ENCODE measurements around the gene SPEM3.

The SPEM3 gene

GRCh38 chr17:7391307-7391706 lies 37.4 kb upstream of the SPEM3 start:
- H3K9ac ChIP-seq (ENCODE audit: low read depth, low read length) = no peak overlapping the region
- H3K4me1 ChIP-seq (ENCODE audit: control insufficient read depth, insufficient read depth, low read length) = peaks cover 10% of the 10 kb centered on the region
- H3K27me3 ChIP-seq (ENCODE audit: control insufficient read depth, insufficient read depth, low read length) = no peaks in the 10 kb centered on the region
- H3K36me3 ChIP-seq (ENCODE audit: insufficient read depth, low read length) = peaks cover 50% of the 10 kb centered on the region
- H3K4me2 ChIP-seq (ENCODE audit: low read length) = no peak overlapping the region
- H3K9me3 ChIP-seq (replicated peaks; ENCODE audit: low read length) = no peaks in the 10 kb centered on the region
- H3K4me3 ChIP-seq (ENCODE audit: low read length) = no peak overlapping the region

- H3K4me1 ChIP-seq (ENCODE audit: control insufficient read depth, insufficient read depth, low read length) = peaks cover 10% of the 10 kb centered on the region
- peak overlapping the region; percentile 76 for H3K4me3 ChIP-seq (ENCODE audit: low read length)
- no peaks in the 10 kb centered on the region for H3K27me3 ChIP-seq (ENCODE audit: control insufficient read depth, insufficient read depth, low read length)
- peak overlapping the region; percentile 86 for H3K9ac ChIP-seq (ENCODE audit: low read depth, low read length)
- H3K36me3 ChIP-seq (ENCODE audit: insufficient read depth, low read length) = peaks cover 48% of the 10 kb centered on the region
- peak overlapping the region; percentile 95 for H3K4me2 ChIP-seq (ENCODE audit: low read length)
- H3K9me3 ChIP-seq (replicated peaks; ENCODE audit: low read length) = no peaks in the 10 kb centered on the region
These were observed 35.7 kb upstream of the SPEM3 start for GRCh38 chr17:7392696-7393612.

DNA sequence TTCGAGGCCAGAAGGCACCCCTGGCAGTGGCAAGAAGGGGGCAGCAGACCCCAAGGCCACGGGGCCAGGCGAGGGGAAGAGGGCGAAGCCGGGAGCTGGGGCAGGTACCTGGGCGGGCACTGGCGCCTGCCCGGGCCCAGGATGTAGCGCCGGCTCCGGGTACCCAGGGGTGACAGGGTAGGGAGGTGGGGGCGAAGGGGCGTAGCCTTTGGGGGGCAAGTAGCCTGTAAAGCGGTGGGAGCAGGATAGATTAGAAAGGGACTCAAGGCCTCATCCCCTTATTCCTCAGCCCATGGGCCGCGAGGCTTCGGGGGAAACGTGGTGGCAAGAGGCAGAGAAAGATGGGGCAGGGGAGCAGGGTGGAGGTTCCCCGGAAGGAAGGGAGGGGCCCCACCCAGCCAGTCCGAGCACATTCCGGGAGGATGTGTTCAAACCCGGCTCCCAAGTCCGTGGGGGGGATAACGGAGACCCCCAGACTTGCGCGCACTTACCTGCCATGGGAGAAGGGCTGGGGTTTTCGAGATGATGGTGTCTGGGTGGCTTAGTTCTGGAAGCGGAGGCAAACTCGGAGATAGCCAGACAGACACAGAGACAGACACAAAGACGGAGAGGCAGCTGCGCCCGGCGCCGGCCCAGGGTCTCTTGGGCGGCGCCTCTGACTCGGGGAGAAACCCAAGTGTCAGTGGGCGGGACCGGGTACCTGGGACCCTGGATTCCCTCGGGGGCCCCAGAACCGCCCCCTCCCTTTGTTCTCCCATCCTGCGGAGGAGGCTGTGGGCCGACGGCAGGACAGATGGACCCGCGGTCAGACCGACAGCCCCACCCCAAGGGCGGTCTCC lies 34.8 kb upstream of the SPEM3 start:
- Histone ChIP-seq H3K4me1 (ENCODE audit: control insufficient read depth, insufficient read depth, low read length) (peaks cover 10% of the 10 kb centered on the region), H3K4me2 (ENCODE audit: low read length) (peak overlapping the region; percentile 95), H3K4me3 (ENCODE audit: low read length) (peak overlapping the region; percentile 76), H3K36me3 (ENCODE audit: insufficient read depth, low read length) (peaks cover 39% of the 10 kb centered on the region), H3K9ac (ENCODE audit: low read depth, low read length) (peak overlapping the region; percentile 86), H3K27me3 (ENCODE audit: control insufficient read depth, insufficient read depth, low read length) (no peaks in the 10 kb centered on the region), H3K9me3 (replicated peaks; ENCODE audit: low read length) (no peaks in the 10 kb centered on the region)

GRCh38 chr17:7394452-7395191 lies 34.0 kb upstream of the SPEM3 start, which contains the start of gene PLSCR3:
PLSCR3 (minus strand) TSS chr17:7394525; CDS start chr17:7394110, 415 bp downstream.
- Histone ChIP-seq H3K27me3 (ENCODE audit: control insufficient read depth, insufficient read depth, low read length) (no peaks in the 10 kb centered on the region), H3K4me3 (ENCODE audit: low read length) (peak within 1 kb of the TSS; percentile 76)

DNA sequence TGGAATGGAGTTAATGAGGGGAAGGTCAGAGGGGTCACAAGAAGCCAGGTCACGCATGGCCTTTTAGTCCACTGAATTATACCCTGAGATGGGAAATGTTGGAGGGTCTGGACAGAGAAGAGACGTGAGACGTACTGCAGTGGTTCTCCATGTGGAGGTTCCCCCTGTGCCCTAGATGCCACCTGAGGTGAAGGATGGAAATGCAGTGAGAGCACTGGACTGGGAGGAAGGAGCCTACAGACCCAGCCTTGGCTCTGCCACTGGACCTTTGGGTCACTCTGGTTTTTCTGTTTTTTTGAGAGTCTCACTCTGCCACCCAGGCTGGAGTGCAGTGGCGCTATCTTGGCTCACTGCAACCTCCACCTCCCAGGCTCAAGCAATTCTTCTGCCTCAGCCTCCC lies 32.5 kb upstream of the SPEM3 start:
- Histone ChIP-seq H3K4me2 (ENCODE audit: low read length) (no peak overlapping the region), H3K36me3 (ENCODE audit: insufficient read depth, low read length) (peaks cover 16% of the 10 kb centered on the region), H3K4me1 (ENCODE audit: control insufficient read depth, insufficient read depth, low read length) (peaks cover 14% of the 10 kb centered on the region), H3K27me3 (ENCODE audit: control insufficient read depth, insufficient read depth, low read length) (no peaks in the 10 kb centered on the region), H3K4me3 (ENCODE audit: low read length) (no peak overlapping the region), H3K9me3 (replicated peaks; ENCODE audit: low read length) (no peaks in the 10 kb centered on the region), H3K9ac (ENCODE audit: low read depth, low read length) (no peak overlapping the region)

More at GRCh38 chr17:7394452-7395191, 34.0 kb upstream of the SPEM3 start, which contains the start of gene PLSCR3:
- peak within 1 kb of the TSS; percentile 86 for H3K9ac ChIP-seq (ENCODE audit: low read depth, low read length)
- H3K9me3 ChIP-seq (replicated peaks; ENCODE audit: low read length) = no peaks in the 10 kb centered on the region
- peaks cover 10% of the 10 kb centered on the region for H3K4me1 ChIP-seq (ENCODE audit: control insufficient read depth, insufficient read depth, low read length)
- peaks cover 31% of the 10 kb centered on the region for H3K36me3 ChIP-seq (ENCODE audit: insufficient read depth, low read length)
- peak within 1 kb of the TSS; percentile 95 for H3K4me2 ChIP-seq (ENCODE audit: low read length)

DNA sequence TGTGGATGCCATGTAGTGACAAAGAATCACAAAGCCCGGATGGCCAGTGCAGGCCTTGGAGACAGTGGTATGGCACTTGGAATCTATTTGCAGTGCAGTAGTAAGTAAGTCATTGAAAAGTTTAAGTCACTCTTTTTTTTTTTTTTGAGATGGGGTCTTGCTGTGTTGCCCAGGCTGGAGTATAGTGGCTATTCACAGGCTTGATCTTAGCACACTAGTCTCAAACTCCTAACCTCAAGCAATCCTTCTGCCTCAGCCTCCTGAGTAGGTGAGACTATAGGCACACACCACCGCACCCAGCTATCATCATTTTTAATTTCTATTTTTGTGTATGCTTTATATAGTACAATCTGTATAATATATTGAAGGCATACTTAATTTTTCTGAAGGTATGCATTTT lies 30.0 kb upstream of the SPEM3 start:
- no peak overlapping the region for H3K4me3 ChIP-seq (ENCODE audit: low read length)
- peaks cover 16% of the 10 kb centered on the region for H3K4me1 ChIP-seq (ENCODE audit: control insufficient read depth, insufficient read depth, low read length)
- no peaks in the 10 kb centered on the region for H3K9me3 ChIP-seq (replicated peaks; ENCODE audit: low read length)
- H3K27me3 ChIP-seq (ENCODE audit: control insufficient read depth, insufficient read depth, low read length) = no peaks in the 10 kb centered on the region
- no peaks in the 10 kb centered on the region for H3K36me3 ChIP-seq (ENCODE audit: insufficient read depth, low read length)
- no peak overlapping the region for H3K4me2 ChIP-seq (ENCODE audit: low read length)
- no peak overlapping the region for H3K9ac ChIP-seq (ENCODE audit: low read depth, low read length)

DNA sequence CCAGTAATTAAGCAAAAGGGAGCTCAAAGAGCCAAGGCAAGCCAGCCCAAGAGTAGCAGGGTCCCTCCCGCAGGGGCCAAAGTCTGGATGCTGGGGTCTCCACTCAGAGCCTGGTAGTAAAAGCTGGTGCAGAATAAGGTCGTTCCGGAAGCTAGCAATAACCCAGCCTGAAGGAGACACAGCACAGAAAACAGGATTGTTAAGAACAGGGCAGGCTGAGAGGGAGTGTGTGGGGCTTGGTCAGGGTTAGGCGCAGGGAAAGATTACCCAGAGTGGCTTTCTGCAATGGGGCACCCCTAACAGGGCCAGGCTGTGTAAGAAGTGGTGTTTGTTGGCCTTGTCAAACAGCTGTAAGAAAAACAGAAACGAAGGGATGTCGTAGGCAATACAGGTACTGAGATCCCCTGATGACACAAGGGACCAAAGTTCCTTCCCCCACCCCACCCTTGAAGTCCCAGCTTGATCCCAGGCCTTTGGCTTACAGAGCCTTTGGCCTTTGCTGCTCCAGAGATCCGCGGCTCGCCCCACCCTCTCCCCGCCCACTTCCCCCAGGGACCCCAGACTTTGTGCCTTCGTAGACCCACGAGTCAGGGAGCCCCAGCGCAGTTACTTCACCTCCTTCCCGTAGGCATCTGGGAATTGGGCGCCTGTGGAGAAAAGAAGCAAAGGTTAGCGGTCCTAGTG lies 25.5 kb upstream of the SPEM3 start:
- H3K36me3 ChIP-seq (ENCODE audit: insufficient read depth, low read length) = no peaks in the 10 kb centered on the region
- H3K4me2 ChIP-seq (ENCODE audit: low read length) = peak overlapping the region; percentile 97
- peak overlapping the region; percentile 76 for H3K9ac ChIP-seq (ENCODE audit: low read depth, low read length)
- H3K4me1 ChIP-seq (ENCODE audit: control insufficient read depth, insufficient read depth, low read length) = peaks cover 21% of the 10 kb centered on the region
- no peaks in the 10 kb centered on the region for H3K27me3 ChIP-seq (ENCODE audit: control insufficient read depth, insufficient read depth, low read length)
- no peaks in the 10 kb centered on the region for H3K9me3 ChIP-seq (replicated peaks; ENCODE audit: low read length)
- peak overlapping the region; percentile 89 for H3K4me3 ChIP-seq (ENCODE audit: low read length)

DNA sequence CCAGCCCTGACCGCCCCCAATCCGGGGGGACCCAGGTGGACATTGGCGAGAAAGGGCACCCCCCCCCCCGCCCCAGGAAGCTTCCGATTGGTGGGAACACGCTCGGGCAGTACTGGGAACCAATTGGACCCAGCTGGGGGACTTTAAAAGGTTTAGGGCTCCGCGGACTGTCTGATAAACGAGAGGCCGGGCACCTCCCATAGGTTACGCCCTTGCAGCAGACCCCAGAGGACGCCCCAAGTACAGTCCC lies 25.0 kb upstream of the SPEM3 start:
- Histone ChIP-seq H3K4me3 (ENCODE audit: low read length) (peak overlapping the region; percentile 89), H3K4me2 (ENCODE audit: low read length) (peak overlapping the region; percentile 97), H3K9ac (ENCODE audit: low read depth, low read length) (peak overlapping the region; percentile 76), H3K36me3 (ENCODE audit: insufficient read depth, low read length) (no peaks in the 10 kb centered on the region), H3K4me1 (ENCODE audit: control insufficient read depth, insufficient read depth, low read length) (peaks cover 21% of the 10 kb centered on the region), H3K9me3 (replicated peaks; ENCODE audit: low read length) (no peaks in the 10 kb centered on the region), H3K27me3 (ENCODE audit: control insufficient read depth, insufficient read depth, low read length) (no peaks in the 10 kb centered on the region)

GRCh38 chr17:7403977-7404736 lies 24.5 kb upstream of the SPEM3 start, which contains the start of gene TMEM256:
TMEM256 (minus strand) TSS chr17:7404097; CDS start chr17:7404084, 13 bp downstream.
- no peaks in the 10 kb centered on the region for H3K9me3 ChIP-seq (replicated peaks; ENCODE audit: low read length)
- H3K4me3 ChIP-seq (ENCODE audit: low read length) = peak within 1 kb of the TSS; percentile 89
- peak within 1 kb of the TSS; percentile 99 for H3K4me2 ChIP-seq (ENCODE audit: low read length)
- peak within 1 kb of the TSS; percentile 80 for H3K9ac ChIP-seq (ENCODE audit: low read depth, low read length)
- peaks cover 3% of the 10 kb centered on the region for H3K36me3 ChIP-seq (ENCODE audit: insufficient read depth, low read length)
- H3K27me3 ChIP-seq (ENCODE audit: control insufficient read depth, insufficient read depth, low read length) = no peaks in the 10 kb centered on the region
- peaks cover 21% of the 10 kb centered on the region for H3K4me1 ChIP-seq (ENCODE audit: control insufficient read depth, insufficient read depth, low read length)

GRCh38 chr17:7404737-7405349 lies 23.8 kb upstream of the SPEM3 start:
- Histone ChIP-seq H3K4me2 (ENCODE audit: low read length) (peak overlapping the region; percentile 99), H3K9ac (ENCODE audit: low read depth, low read length) (peak overlapping the region; percentile 80), H3K9me3 (replicated peaks; ENCODE audit: low read length) (no peaks in the 10 kb centered on the region), H3K27me3 (ENCODE audit: control insufficient read depth, insufficient read depth, low read length) (no peaks in the 10 kb centered on the region), H3K4me1 (ENCODE audit: control insufficient read depth, insufficient read depth, low read length) (peaks cover 21% of the 10 kb centered on the region), H3K4me3 (ENCODE audit: low read length) (peak overlapping the region; percentile 84), H3K36me3 (ENCODE audit: insufficient read depth, low read length) (peaks cover 10% of the 10 kb centered on the region)
